Stimulated activated CD4-positive, alpha-beta T cell treated with anti-CD3 and anti-CD28 coated beads, Interleukin-1b, Interleukin-23, amount 100 ng/mL, for 1 hour (primary cell): ENCODE measurements around the gene SRR.

Source experiments
- DNase-seq, 2 donors: peaks; one replicate each; pipeline ENCODE4 v3.0.0-alpha.2; 2020; ENCODE audit warnings: low read depth in 2 of 2

Gene SRR

GRCh38 chr17:2371183-2372130, 67.7 kb downstream of the SRR start:
- no peak for DNase-seq

GRCh38 chr17:2372180-2372579, 68.4 kb downstream of the SRR start:
- no peak for DNase-seq

GRCh38 chr17:2372681-2373080, 68.9 kb downstream of the SRR start:
- no peak for DNase-seq

GRCh38 chr17:2373179-2373578, 69.4 kb downstream of the SRR start:
- no peak for DNase-seq
